Upper lobe of right lung (tissue), 1 donor: ENCODE results near the gene OR13D1. TPM values are rescaled to one million over a fixed set of nuclear protein-coding genes. Genes with fewer than 3 reads are reported as not detected.
"Not testable (repeated sequence)": the region's sequence is repeated elsewhere in the genome, so short reads cannot be mapped to it uniquely, and the experiment has no call there.

Source experiments
- ATAC-seq: fragments of 200-7000 bp; cut with Tn5 transposase; one replicate; pipeline ENCODE4 v1.9.1; 2020; ENCODE audit warnings: mild to moderate bottlenecking, moderate library complexity
- DNase-seq: peaks from one replicate; pipeline ENCODE4 v3.0.0-alpha.2; 2020
- H3K27ac ChIP-seq: fragments of 200-600 bp; one replicate; pipeline ENCODE4 v1.8.0; 2022
- H3K27me3 ChIP-seq: fragments of 200-600 bp; one replicate; pipeline ENCODE4 v1.8.0; 2022; ENCODE audit warnings: mild to moderate bottlenecking
- H3K36me3 ChIP-seq: fragments of 200-600 bp; one replicate; pipeline ENCODE4 v1.8.0; 2022
- H3K4me1 ChIP-seq: fragments of 200-600 bp; one replicate; pipeline ENCODE4 v1.8.0; 2022
- H3K4me3 ChIP-seq: fragments of 200-600 bp; one replicate; pipeline ENCODE4 v1.8.0; 2022; ENCODE audit warnings: mild to moderate bottlenecking
- H3K9me3 ChIP-seq: fragments of 200-600 bp; one replicate; pipeline ENCODE4 v1.8.0; 2022
- CTCF ChIP-seq: fragments of 200-600 bp; IDR thresholded peaks from one replicate; pipeline ENCODE4 v1.8.0; 2022; ENCODE audit warnings: antibody characterized with exemption
- intact Hi-C: fragments of 100-400 bp; cut with DNase I; formaldehyde crosslinking; loops from one replicate; pipeline ENCODE4 v1.11.0; 2022
- total RNA-seq: library from RNA; stranded (reverse); fragmentation: NEBNext Ultra II Directional; extraction: Animal tissue kit (Norgen Biotek cat#: 25700); gene quantifications from one replicate; pipeline ENCODE4 v1.2.1, GENCODE V29; 2021
- donor health status: DM: no; HTN: yes; CAD: no; lungs with severe emphysema.

The OR13D1 gene
- total RNA-seq, 1 donor from 2014 or later: not detected

GRCh38 chr9:104700306-104700705 lies 6.0 kb downstream of the OR13D1 start:
- intact Hi-C loops: no loop called here
- no peak for ATAC-seq
- TF ChIP-seq CTCF: no peak

GRCh38 chr9:104708737-104709136 lies 14.4 kb downstream of the OR13D1 start:
- H3K27me3 ChIP-seq, H3K36me3 ChIP-seq, H3K4me1 ChIP-seq, H3K4me3 ChIP-seq, H3K9me3 ChIP-seq, H3K27ac ChIP-seq, intact Hi-C loops, ATAC-seq, DNase-seq: not testable (repeated sequence)

More at GRCh38 chr9:104700306-104700705, 6.0 kb downstream of the OR13D1 start:
- Histone ChIP-seq H3K27me3 (no peaks in the 10 kb centered on the region), H3K27ac (no peak overlapping the region), H3K36me3 (no peaks in the 10 kb centered on the region), H3K4me1 (no peaks in the 10 kb centered on the region), H3K9me3 (no peaks in the 10 kb centered on the region), H3K4me3 (no peak overlapping the region)
- DNase-seq: no peak

GRCh38 chr9:104711604-104712003 lies 17.3 kb downstream of the OR13D1 start:
- intact Hi-C loops: no loop called here
- no peak for ATAC-seq
- H3K27me3 ChIP-seq: no peaks in the 10 kb centered on the region
- no peaks in the 10 kb centered on the region for H3K9me3 ChIP-seq
- H3K4me1 ChIP-seq: no peaks in the 10 kb centered on the region
- TF ChIP-seq CTCF: no peak
- no peak for DNase-seq
- H3K36me3 ChIP-seq: no peaks in the 10 kb centered on the region
- no peak overlapping the region for H3K4me3 ChIP-seq
- no peak overlapping the region for H3K27ac ChIP-seq

- intact Hi-C loops: no loop called here
- no peak for DNase-seq
Observed at GRCh38 chr9:104725014-104725413, 30.7 kb downstream of the OR13D1 start.

GRCh38 chr9:104738452-104738851 lies 44.1 kb downstream of the OR13D1 start:
- no peaks in the 10 kb centered on the region for H3K9me3 ChIP-seq
- H3K27me3 ChIP-seq: no peaks in the 10 kb centered on the region
- intact Hi-C loops: no loop called here
- no peaks in the 10 kb centered on the region for H3K36me3 ChIP-seq
- no peak overlapping the region for H3K4me3 ChIP-seq
- no peak for TF ChIP-seq CTCF
- no peaks in the 10 kb centered on the region for H3K4me1 ChIP-seq
- ATAC-seq: no peak
- DNase-seq: no peak
- no peak overlapping the region for H3K27ac ChIP-seq

More at GRCh38 chr9:104725014-104725413, 30.7 kb downstream of the OR13D1 start:
- no peaks in the 10 kb centered on the region for H3K27me3 ChIP-seq
- H3K36me3 ChIP-seq: no peaks in the 10 kb centered on the region
- H3K9me3 ChIP-seq: no peaks in the 10 kb centered on the region
- no peaks in the 10 kb centered on the region for H3K4me1 ChIP-seq
- H3K27ac ChIP-seq: no peak overlapping the region
- TF ChIP-seq CTCF: no peak
- no peak for ATAC-seq
- H3K4me3 ChIP-seq: no peak overlapping the region

GRCh38 chr9:104740621-104741020 lies 46.3 kb downstream of the OR13D1 start:
- DNase-seq: no peak
- TF ChIP-seq CTCF: no peak
- Histone ChIP-seq H3K27me3 (no peaks in the 10 kb centered on the region), H3K4me1 (no peaks in the 10 kb centered on the region), H3K27ac (no peak overlapping the region), H3K4me3 (no peak overlapping the region), H3K9me3 (no peaks in the 10 kb centered on the region), H3K36me3 (no peaks in the 10 kb centered on the region)
- intact Hi-C loops: no loop called here
- ATAC-seq: no peak
